HepG2 (cell line): ENCODE data around the gene GATC. TPM values are rescaled to one million over a fixed set of nuclear protein-coding genes. Genes with fewer than 3 reads are reported as not detected.

Source experiments
- ATF6 ChIP-seq: sonication (generic); formaldehyde crosslinking; conservative IDR thresholded peaks from 2 replicates; pipeline ENCODE4 v1.4.0; 2020; ENCODE audit warnings: missing genetic modification reagents
- CEBPB ChIP-seq: IDR thresholded peaks from 2 replicates; pipeline ENCODE4 v1.6.1; 2011; ENCODE audit warnings: low read depth, low read length, improper control_type of control experiment, borderline replicate concordance
- CTCF ChIP-seq: sonication (generic); formaldehyde crosslinking; IDR thresholded peaks from 2 replicates; pipeline ENCODE4 v1.5.0; 2020; ENCODE audit warnings: mild to moderate bottlenecking, missing genetic modification reagents, moderate library complexity
- KDM5A ChIP-seq: fragments of 200-600 bp; sonication (generic); IDR thresholded peaks from 2 replicates; pipeline ENCODE4 v1.7.0; 2018; ENCODE audit warnings: antibody characterized with exemption, mild to moderate bottlenecking, low read length, borderline replicate concordance
- SAP130 ChIP-seq: IDR thresholded peaks from 2 replicates; pipeline ENCODE4 v1.6.1; 2016; ENCODE audit warnings: low read depth
- SIN3B ChIP-seq: fragments of 150-350 bp; IDR thresholded peaks from 2 replicates; pipeline ENCODE4 v1.6.1; 2014; ENCODE audit warnings: low read length
- SMC3 ChIP-seq: IDR thresholded peaks from 2 replicates; pipeline ENCODE4 v1.6.1; 2011; ENCODE audit warnings: low read length, improper control_type of control experiment
- YY1 ChIP-seq: IDR thresholded peaks from 2 replicates; pipeline ENCODE4 v1.6.1; 2011; ENCODE audit warnings: low read length, low read depth, moderate library complexity, mild to moderate bottlenecking; ENCODE audit not compliant: insufficient read depth, insufficient replicate concordance
- ZNF281 ChIP-seq: sonication (generic); formaldehyde crosslinking; IDR thresholded peaks from 2 replicates; pipeline ENCODE4 v1.4.0; 2020; ENCODE audit warnings: missing genetic modification reagents, borderline replicate concordance
- ZNF841 ChIP-seq: sonication (generic); formaldehyde crosslinking; IDR thresholded peaks from 2 replicates; pipeline ENCODE4 v1.8.1; 2023; ENCODE audit warnings: missing genetic modification reagents, borderline replicate concordance
- polyA plus RNA-seq, 8 experiments: library from polyadenylated mRNA; depleted of rRNA in 3 of 8; stranded (reverse) in 7 of 8; unstranded in 1 of 8; fragments of >200 nt; fragmentation: Illumina TruSeq in 4 of 8; extraction: Trizol in 4 of 8; gene quantifications; 2 replicates each; pipeline versions ENCODE4 v1.2.1 to v1.2.3, GENCODE V29; 2011 to 2016; ENCODE audit warnings: low read depth in 4 of 8, missing spikeins in 1 of 8, mixed read lengths in 1 of 8; ENCODE audit not compliant: insufficient read depth in 1 of 8
- total RNA-seq, 5 experiments: library from RNA; depleted of rRNA; stranded (reverse); fragments of >200 nt; fragmentation: Illumina TruSeq; extraction: Trizol; gene quantifications; 2 replicates each; pipeline ENCODE4 v1.2.3, GENCODE V29; 2016; ENCODE audit warnings: low read depth in 1 of 5
- TF ChIP-seq, protein P1 (sequence below): IDR thresholded peaks from 2 replicates; pipeline ENCODE4 v1.6.1; 2016; ENCODE audit warnings: low read depth, missing genetic modification reagents, missing compliant biosample characterization
- TF ChIP-seq, protein P2 (sequence below): IDR thresholded peaks from 2 replicates; pipeline ENCODE4 v1.6.1; 2016; ENCODE audit warnings: low read depth, borderline replicate concordance
- TF ChIP-seq, protein P3 (sequence below): sonication (generic); formaldehyde crosslinking; IDR thresholded peaks from 2 replicates; pipeline ENCODE4 v1.4.0; 2020; ENCODE audit warnings: missing genetic modification reagents

GATC gene
- total and polyA plus RNA-seq, 2 of the 13 experiments (the other 11 are each of a cell fraction or from before 2014, with no cell fraction given), result 17.7 to 29.7 TPM

GRCh38 chr12:120439646-120440247 is 6.5 kb upstream of the GATC start (continued):
- TF ChIP-seq, protein P1, sequence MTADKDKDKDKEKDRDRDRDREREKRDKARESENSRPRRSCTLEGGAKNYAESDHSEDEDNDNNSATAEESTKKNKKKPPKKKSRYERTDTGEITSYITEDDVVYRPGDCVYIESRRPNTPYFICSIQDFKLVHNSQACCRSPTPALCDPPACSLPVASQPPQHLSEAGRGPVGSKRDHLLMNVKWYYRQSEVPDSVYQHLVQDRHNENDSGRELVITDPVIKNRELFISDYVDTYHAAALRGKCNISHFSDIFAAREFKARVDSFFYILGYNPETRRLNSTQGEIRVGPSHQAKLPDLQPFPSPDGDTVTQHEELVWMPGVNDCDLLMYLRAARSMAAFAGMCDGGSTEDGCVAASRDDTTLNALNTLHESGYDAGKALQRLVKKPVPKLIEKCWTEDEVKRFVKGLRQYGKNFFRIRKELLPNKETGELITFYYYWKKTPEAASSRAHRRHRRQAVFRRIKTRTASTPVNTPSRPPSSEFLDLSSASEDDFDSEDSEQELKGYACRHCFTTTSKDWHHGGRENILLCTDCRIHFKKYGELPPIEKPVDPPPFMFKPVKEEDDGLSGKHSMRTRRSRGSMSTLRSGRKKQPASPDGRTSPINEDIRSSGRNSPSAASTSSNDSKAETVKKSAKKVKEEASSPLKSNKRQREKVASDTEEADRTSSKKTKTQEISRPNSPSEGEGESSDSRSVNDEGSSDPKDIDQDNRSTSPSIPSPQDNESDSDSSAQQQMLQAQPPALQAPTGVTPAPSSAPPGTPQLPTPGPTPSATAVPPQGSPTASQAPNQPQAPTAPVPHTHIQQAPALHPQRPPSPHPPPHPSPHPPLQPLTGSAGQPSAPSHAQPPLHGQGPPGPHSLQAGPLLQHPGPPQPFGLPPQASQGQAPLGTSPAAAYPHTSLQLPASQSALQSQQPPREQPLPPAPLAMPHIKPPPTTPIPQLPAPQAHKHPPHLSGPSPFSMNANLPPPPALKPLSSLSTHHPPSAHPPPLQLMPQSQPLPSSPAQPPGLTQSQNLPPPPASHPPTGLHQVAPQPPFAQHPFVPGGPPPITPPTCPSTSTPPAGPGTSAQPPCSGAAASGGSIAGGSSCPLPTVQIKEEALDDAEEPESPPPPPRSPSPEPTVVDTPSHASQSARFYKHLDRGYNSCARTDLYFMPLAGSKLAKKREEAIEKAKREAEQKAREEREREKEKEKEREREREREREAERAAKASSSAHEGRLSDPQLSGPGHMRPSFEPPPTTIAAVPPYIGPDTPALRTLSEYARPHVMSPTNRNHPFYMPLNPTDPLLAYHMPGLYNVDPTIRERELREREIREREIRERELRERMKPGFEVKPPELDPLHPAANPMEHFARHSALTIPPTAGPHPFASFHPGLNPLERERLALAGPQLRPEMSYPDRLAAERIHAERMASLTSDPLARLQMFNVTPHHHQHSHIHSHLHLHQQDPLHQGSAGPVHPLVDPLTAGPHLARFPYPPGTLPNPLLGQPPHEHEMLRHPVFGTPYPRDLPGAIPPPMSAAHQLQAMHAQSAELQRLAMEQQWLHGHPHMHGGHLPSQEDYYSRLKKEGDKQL (CRISPR knock-in tag), result no peak
- peak; percentile 76; the same call in 1 of the 2 replicates for TF ChIP-seq CEBPB
- TF ChIP-seq, protein P2, sequence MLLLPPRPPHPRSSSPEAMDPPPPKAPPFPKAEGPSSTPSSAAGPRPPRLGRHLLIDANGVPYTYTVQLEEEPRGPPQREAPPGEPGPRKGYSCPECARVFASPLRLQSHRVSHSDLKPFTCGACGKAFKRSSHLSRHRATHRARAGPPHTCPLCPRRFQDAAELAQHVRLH (CRISPR knock-in tag), result no peak
- 0 out of 2 replicates have a peak, but pooled peaks have one; percentile 19 for TF ChIP-seq SIN3B
- no peak for TF ChIP-seq YY1
- peak; percentile 38; the same call in 1 of the 2 replicates for TF ChIP-seq SMC3
- peak; percentile 26; the same call in 1 of the 2 replicates for TF ChIP-seq KDM5A
- peak; percentile 59; the same call in 1 of the 2 replicates for TF ChIP-seq ZNF281 (CRISPR knock-in tag)
- peak; percentile 29; the same call in 1 of the 2 replicates for TF ChIP-seq SAP130 (CRISPR knock-in tag)
- TF ChIP-seq, protein P3, sequence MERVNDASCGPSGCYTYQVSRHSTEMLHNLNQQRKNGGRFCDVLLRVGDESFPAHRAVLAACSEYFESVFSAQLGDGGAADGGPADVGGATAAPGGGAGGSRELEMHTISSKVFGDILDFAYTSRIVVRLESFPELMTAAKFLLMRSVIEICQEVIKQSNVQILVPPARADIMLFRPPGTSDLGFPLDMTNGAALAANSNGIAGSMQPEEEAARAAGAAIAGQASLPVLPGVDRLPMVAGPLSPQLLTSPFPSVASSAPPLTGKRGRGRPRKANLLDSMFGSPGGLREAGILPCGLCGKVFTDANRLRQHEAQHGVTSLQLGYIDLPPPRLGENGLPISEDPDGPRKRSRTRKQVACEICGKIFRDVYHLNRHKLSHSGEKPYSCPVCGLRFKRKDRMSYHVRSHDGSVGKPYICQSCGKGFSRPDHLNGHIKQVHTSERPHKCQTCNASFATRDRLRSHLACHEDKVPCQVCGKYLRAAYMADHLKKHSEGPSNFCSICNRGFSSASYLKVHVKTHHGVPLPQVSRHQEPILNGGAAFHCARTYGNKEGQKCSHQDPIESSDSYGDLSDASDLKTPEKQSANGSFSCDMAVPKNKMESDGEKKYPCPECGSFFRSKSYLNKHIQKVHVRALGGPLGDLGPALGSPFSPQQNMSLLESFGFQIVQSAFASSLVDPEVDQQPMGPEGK (CRISPR knock-in tag), result peak; percentile 94
- TF ChIP-seq ZNF841 (CRISPR knock-in tag), result no peak
- no peak for TF ChIP-seq ATF6 (CRISPR knock-in tag)
- TF ChIP-seq CTCF (CRISPR knock-in tag), result peak; percentile 69
